ENCODE results near the gene ANTXR1. TPM values are rescaled to one million over a fixed set of nuclear protein-coding genes. Genes with fewer than 3 reads are reported as not detected.

ANTXR1 gene
- total and polyA plus RNA-seq, 2 of the 8 experiments (the other 6 are each of a cell fraction or from before 2014, with no cell fraction given), result 15.8 to 44.3 TPM

GRCh38 chr2:69212238-69213028 is 199.5 kb downstream of the ANTXR1 start:
- Histone ChIP-seq H2AK5ac (ENCODE audit: low read depth, low read length) (no peak overlapping the region), H3K79me2 (ENCODE audit: control insufficient read depth in 1 of 2, insufficient read depth in 2 of 2, low read length in 2 of 2) (no peaks in the 10 kb centered on the region), H4K8ac (ENCODE audit: extremely low read depth, insufficient read depth, low read length) (no peak overlapping the region), H2BK120ac (replicated peaks; ENCODE audit: low read depth, low read length) (no peak overlapping the region), H2BK5ac (ENCODE audit: low read depth, low read length) (no peak overlapping the region), H3K4ac (replicated peaks; ENCODE audit: insufficient read length, low read depth, low read length) (no peak overlapping the region), H3K23ac (ENCODE audit: insufficient read length) (no peak overlapping the region), H3K27me3 (replicated peaks in 1 of 4; ENCODE audit: control insufficient read depth in 3 of 4, extremely low read depth in 1 of 4, insufficient read depth in 3 of 4, low read length in 3 of 4) (no peaks in the 10 kb centered on the region), H4K91ac (replicated peaks; ENCODE audit: insufficient read length, low read length) (no peak overlapping the region), H3K9me3 (ENCODE audit: insufficient read depth in 2 of 2, low read depth in 1 of 2, low read length in 1 of 2) (no peaks in the 10 kb centered on the region), H3K14ac (ENCODE audit: insufficient read length) (no peak overlapping the region), H3K79me1 (ENCODE audit: low read depth, low read length) (no peaks in the 10 kb centered on the region), H3K9ac (replicated peaks in 1 of 4; ENCODE audit: extremely low read depth in 1 of 4, low read depth in 3 of 4, low read length in 3 of 4) (no peak overlapping the region), H3K56ac (replicated peaks; ENCODE audit: insufficient read length, low read depth, low read length) (no peak overlapping the region), H2BK15ac (ENCODE audit: low read length) (0 out of 2 replicates have a peak overlapping the region, but pooled peaks have one; percentile 22), H4K20me1 (replicated peaks in 1 of 2; ENCODE audit: control insufficient read depth in 1 of 2, insufficient read depth in 2 of 2, low read length in 2 of 2) (no peaks in the 10 kb centered on the region), H4K5ac (ENCODE audit: insufficient read length, low read depth, low read length) (no peak overlapping the region), H2BK20ac (ENCODE audit: low read length) (no peak overlapping the region), H2BK12ac (ENCODE audit: low read depth, low read length) (no peak overlapping the region), H3K4me3 (ENCODE audit: extremely low read depth in 1 of 4, insufficient read depth in 2 of 4, low read depth in 3 of 4, low read length in 4 of 4) (no peak overlapping the region), H3K4me1 (replicated peaks in 1 of 4; ENCODE audit: control insufficient read depth in 3 of 4, insufficient read depth in 4 of 4, low read length in 3 of 4) (peaks cover 2 to 24% (median 16%) of the 10 kb centered on the region in 4 experiments), H3K18ac (ENCODE audit: extremely low read depth, low read length) (no peak overlapping the region), H3K36me3 (ENCODE audit: control insufficient read depth in 2 of 4, insufficient read depth in 4 of 4, low read length in 3 of 4) (no peaks in the 10 kb centered on the region), H3K4me2 (ENCODE audit: insufficient read depth in 1 of 2, low read depth in 2 of 2, low read length in 2 of 2) (no peak overlapping the region), H2AFZ (ENCODE audit: low read length) (no peak overlapping the region), H3K27ac (ENCODE audit: low read depth, low read length) (no peak overlapping the region), H3K23me2 (ENCODE audit: low read depth, low read length) (no peaks in the 10 kb centered on the region; the same call in 1 of the 2 replicates)
- WGBS, 2 experiments (ENCODE audit: extremely low coverage in 1 of 2, insufficient coverage in 1 of 2, insufficient read length in 1 of 2, insufficient replicate concordance in 2 of 2, low coverage in 1 of 2, low lambda C conversion rate in 2 of 2, missing lambda C conversion rate in 1 of 2), result 88% methylated on average over 4 of the region's 4 CpGs; no CpG with 5 or more reads in 1 of the 2 experiments
- ChIA-PET POLR2A (ENCODE audit: partially characterized antibody) (interaction anchor here (1.0 kb wide), 1 partner anchor 35 kb away, joined by 3 read pairs; no protein-coding TSS in a partner anchor), CTCF (ENCODE audit: partially characterized antibody) (interaction anchor here (1.0 to 1.6 kb wide), 3 partner anchors 14 to 94 kb away, joined by 4 read pairs; no protein-coding TSS in a partner anchor)
- no peak for DNase-seq (ENCODE audit: low read depth in 1 of 2, low spot score in 2 of 2)
- FAIRE-seq, result no peak
- no peak for TF ChIP-seq USF2 (IDR thresholded peaks at IDR 0.05; ENCODE audit: low read length)
- TF ChIP-seq NRF1 (IDR thresholded peaks at IDR 0.05; ENCODE audit: low read depth, low read length), result no peak
- TF ChIP-seq NANOG (IDR thresholded peaks at IDR 0.05; ENCODE audit: insufficient read depth, low read depth, low read length, poor library complexity, severe bottlenecking), result no peak
- TF ChIP-seq FOSL1 (IDR thresholded peaks at IDR 0.05; ENCODE audit: insufficient read depth, low read depth, low read length), result no peak
- TF ChIP-seq CTCF (IDR thresholded peaks at IDR 0.05; ENCODE audit: control extremely low read depth in 1 of 3, insufficient read depth in 1 of 3, low read depth in 1 of 3, low read length in 3 of 3), result no peak
- TF ChIP-seq SP2 (IDR thresholded peaks at IDR 0.05; ENCODE audit: low read length), result no peak
- TF ChIP-seq KDM1A (IDR thresholded peaks at IDR 0.05; ENCODE audit: borderline replicate concordance, low read length), result no peak
- TF ChIP-seq ASH2L (IDR thresholded peaks at IDR 0.05; ENCODE audit: low read length), result no peak

Data from H1 (cell line).